Small intestine (tissue), 16 donors: Measurements from ENCODE around the gene CEND1. TPM values are rescaled to one million over a fixed set of nuclear protein-coding genes. Genes with fewer than 3 reads are reported as not detected.

Experiments
- DNase-seq, 2 donors: peaks; one replicate each; pipeline versions ENCODE4 v3.0.0 to v3.0.0-alpha.2; 2013
- FAIRE-seq: peaks from 2 replicates; lab custom pipeline; 2012; peaks lifted over from hg19 to GRCh38; lab: Jason Lieb, UNC
- H3K27ac ChIP-seq, 3 donors: one replicate each; pipeline ENCODE4 v1.5.1; 2013; ENCODE audit warnings: low read length in 2 of 3, mild to moderate bottlenecking in 2 of 3, control low read depth in 1 of 3, inconsistent platforms in 1 of 3, low read depth in 1 of 3, moderate library complexity in 1 of 3
- H3K27me3 ChIP-seq, 3 donors: one replicate each; pipeline ENCODE4 v1.6.1; 2013; ENCODE audit warnings: low read length in 3 of 3, inconsistent platforms in 1 of 3; ENCODE audit not compliant: control insufficient read depth in 3 of 3, insufficient read depth in 3 of 3
- H3K36me3 ChIP-seq, 3 donors: one replicate each; pipeline ENCODE4 v1.6.1; 2013; ENCODE audit warnings: low read length in 3 of 3, inconsistent platforms in 1 of 3, low read depth in 1 of 3, mild to moderate bottlenecking in 1 of 3, moderate library complexity in 1 of 3; ENCODE audit not compliant: control insufficient read depth in 3 of 3, insufficient read depth in 2 of 3
- H3K4me1 ChIP-seq, 3 donors: one replicate each; pipeline ENCODE4 v1.6.1; 2013; ENCODE audit warnings: low read length in 2 of 3, inconsistent platforms in 1 of 3, low read depth in 1 of 3, mild to moderate bottlenecking in 1 of 3, moderate library complexity in 1 of 3; ENCODE audit not compliant: control insufficient read depth in 3 of 3, insufficient read depth in 2 of 3
- H3K4me3 ChIP-seq, 3 donors: one replicate each; pipeline ENCODE4 v1.5.1; 2013; ENCODE audit warnings: low read length in 3 of 3, control low read depth in 1 of 3, inconsistent platforms in 1 of 3, low read depth in 1 of 3, mild to moderate bottlenecking in 1 of 3, moderate library complexity in 1 of 3
- H3K9me3 ChIP-seq, 2 donors: one replicate each; pipeline ENCODE4 v1.6.1; 2013; ENCODE audit warnings: low read depth in 1 of 2, low read length in 1 of 2; ENCODE audit not compliant: control insufficient read depth in 2 of 2, insufficient read depth in 1 of 2
- WGBS, 3 donors: extraction: QIAGEN DNeasy Blood & Tissue Kit; methylation state at CpG; one replicate each; pipeline ENCODE4 v1.1.7; 2013; 5-methylcytosine and 5-hydroxymethylcytosine counted together
- long read RNA-seq, 10 donors: transcript quantifications; one replicate each; lab custom pipeline, GENCODE V29; 2026
- polyA plus RNA-seq, 4 donors: library from polyadenylated mRNA; stranded (reverse) in 3 of 4; unstranded in 1 of 4; fragments of 200-250 nt in 3 of 4; fragments of 120-200 nt in 1 of 4; gene quantifications; one replicate each; pipeline versions ENCODE4 v1.2.1 to v1.2.3, GENCODE V29; 2013
- donor health status: healthy with polysubstance abuse.
- donor health status: control.
- donor health status: control.
- donor health status: Bipolar disorder and iron deficiency.
- donor health status: healthy.

CEND1 gene
- 1 to 10 TPM in 1 of 4 donors, under 1 TPM in 1, not detected in 2; 0.22 to 3.3 TPM for polyA plus RNA-seq
- long read RNA-seq, donor 1, partial matches to known transcripts, result 0 of 1 reads
- long read RNA-seq, donor 1, other reads (novel, unspliced or antisense), result 0 of 1 reads
- long read RNA-seq, donor 2, result 0 reads
- long read RNA-seq, donor 3, result 0 reads
- long read RNA-seq, donor 4, result 0 reads
- long read RNA-seq, donor 5, result 0 reads
- long read RNA-seq, donor 6, partial matches to known transcripts, result 0 of 1 reads
- long read RNA-seq, donor 6, other reads (novel, unspliced or antisense), result 0 of 1 reads
- long read RNA-seq, donor 7, result 0 reads
- long read RNA-seq, donor 8, result 0 reads
- long read RNA-seq, donor 9, partial matches to known transcripts, result 0 of 1 reads
- long read RNA-seq, donor 9, other reads (novel, unspliced or antisense), result 0 of 1 reads
- long read RNA-seq, donor 10, partial matches to known transcripts, result 0 of 2 reads
- long read RNA-seq, donor 10, other reads (novel, unspliced or antisense), result 0 of 2 reads

GRCh38 chr11:789943-790342 lies at the start of gene CEND1:
Gene CEND1, minus strand, starts transcription at chr11:790090. Its CDS starts 1,514 bp downstream, at chr11:788576.
- 3 to 5% (median 4%) methylated on average over 20 to 44 of the region's 44 CpGs for WGBS, 3 donors
- no peak within 1 kb of the TSS for H3K27ac ChIP-seq
- no peaks in the 10 kb centered on the region for H3K9me3 ChIP-seq
- peaks cover 0 to 49% (median 5%) of the 10 kb centered on the region in 3 donors for H3K36me3 ChIP-seq
- DNase-seq (peak in 1 of 2 donors; percentile 45), FAIRE-seq (no peak)
- H3K4me3 ChIP-seq, result no peak within 1 kb of the TSS
- peaks cover 0 to 32% (median 0%) of the 10 kb centered on the region in 3 donors for H3K27me3 ChIP-seq
- H3K4me1 ChIP-seq, result peaks cover 0 to 16% (median 0%) of the 10 kb centered on the region in 3 donors

GRCh38 chr11:839280-839623 lies 49.4 kb upstream of the CEND1 start:
- 88 to 96% (median 94%) methylated on average over 5 of the region's 5 CpGs for WGBS, 3 donors
- no peak for DNase-seq

DNA sequence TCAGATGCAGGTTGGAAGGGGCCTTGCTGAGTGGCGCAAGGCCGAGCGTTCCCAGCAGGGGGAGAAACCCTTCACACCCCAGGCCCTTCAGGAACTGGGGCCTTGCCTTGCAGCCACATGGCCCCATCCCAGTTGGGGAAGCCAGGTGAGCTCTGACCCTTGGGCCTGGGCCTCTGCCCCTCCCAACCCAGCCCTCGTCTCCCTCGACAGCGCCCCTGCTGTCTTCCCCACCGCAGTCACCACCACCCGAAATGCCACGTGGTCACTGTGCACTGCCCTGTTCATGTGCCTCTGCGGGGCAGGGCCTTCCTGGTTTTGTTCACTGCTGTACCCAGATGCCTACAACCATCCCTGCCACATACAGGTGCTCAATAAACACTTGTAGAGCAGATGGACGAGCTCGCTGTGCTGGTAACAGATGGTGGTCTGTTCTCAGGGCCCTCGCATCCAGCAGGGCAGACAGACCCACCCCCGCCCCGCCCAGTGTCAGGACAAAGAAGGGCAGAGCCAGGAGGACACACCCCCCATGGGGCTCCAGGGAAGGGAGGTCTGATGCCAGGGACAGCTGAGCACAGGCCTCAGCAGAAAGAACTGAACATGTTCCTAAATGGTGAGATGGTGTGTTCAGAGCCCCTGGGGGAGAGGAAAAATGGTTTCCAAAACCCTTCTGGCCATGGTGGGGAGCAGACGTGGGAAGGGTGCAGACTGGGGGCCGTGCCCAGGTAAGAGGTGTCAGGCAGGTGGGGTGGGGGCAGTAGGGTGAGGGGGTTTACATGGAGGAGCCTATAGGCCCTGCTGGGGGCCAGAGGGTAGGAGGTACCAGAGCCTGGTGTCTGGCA lies 48.8 kb upstream of the CEND1 start:
- Histone ChIP-seq H3K27me3 (peaks cover 0 to 6% (median 0%) of the 10 kb centered on the region in 3 donors), H3K27ac (peak overlapping the region; percentile 4 to 64 (median 32)), H3K36me3 (peaks cover 14 to 67% (median 15%) of the 10 kb centered on the region in 3 donors), H3K9me3 (no peaks in the 10 kb centered on the region), H3K4me1 (peaks cover 4 to 59% (median 13%) of the 10 kb centered on the region in 3 donors), H3K4me3 (no peak overlapping the region)
- FAIRE-seq, result no peak
- 25 to 45% (median 42%) methylated on average over 15 to 17 of the region's 17 CpGs for WGBS, 3 donors
- peak; percentile 67 to 81 for DNase-seq

More at GRCh38 chr11:839280-839623, 49.4 kb upstream of the CEND1 start:
- no peak overlapping the region for H3K4me3 ChIP-seq
- no peak for FAIRE-seq
- H3K27ac ChIP-seq, result peak overlapping the region in 1 of 3 donors; percentile 64
- H3K27me3 ChIP-seq, result peaks cover 0 to 12% (median 0%) of the 10 kb centered on the region in 3 donors
- H3K4me1 ChIP-seq, result peaks cover 4 to 65% (median 13%) of the 10 kb centered on the region in 3 donors
- peaks cover 14 to 67% (median 15%) of the 10 kb centered on the region in 3 donors for H3K36me3 ChIP-seq
- no peaks in the 10 kb centered on the region for H3K9me3 ChIP-seq

DNA sequence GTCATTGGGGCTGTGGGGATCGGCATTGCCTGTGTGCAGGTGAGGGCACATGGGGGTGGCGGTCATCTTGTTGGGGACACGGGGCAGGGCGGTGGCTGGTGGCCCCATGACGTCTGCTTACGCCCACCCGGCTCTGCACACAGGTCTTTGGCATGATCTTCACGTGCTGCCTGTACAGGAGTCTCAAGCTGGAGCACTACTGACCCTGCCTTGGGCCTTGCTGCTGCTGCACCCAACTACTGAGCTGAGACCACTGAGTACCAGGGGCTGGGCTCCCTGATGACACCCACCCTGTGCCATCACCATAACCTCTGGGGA lies 48.1 kb upstream of the CEND1 start:
- 72 to 93% (median 83%) methylated on average over 4 to 8 of the region's 8 CpGs for WGBS, 3 donors
- no peak for DNase-seq
- Histone ChIP-seq H3K36me3 (peaks cover 14 to 67% (median 15%) of the 10 kb centered on the region in 3 donors), H3K9me3 (no peaks in the 10 kb centered on the region), H3K4me3 (no peak overlapping the region), H3K27ac (no peak overlapping the region), H3K27me3 (no peaks in the 10 kb centered on the region), H3K4me1 (peaks cover 4 to 53% (median 13%) of the 10 kb centered on the region in 3 donors)
- FAIRE-seq, result no peak

GRCh38 chr11:837189-837989 lies 47.5 kb upstream of the CEND1 start:
- 84 to 90% (median 89%) methylated on average over 21 to 22 of the region's 22 CpGs for WGBS, 3 donors
- Histone ChIP-seq H3K27me3 (no peaks in the 10 kb centered on the region), H3K36me3 (peaks cover 14 to 67% (median 15%) of the 10 kb centered on the region in 3 donors), H3K4me3 (no peak overlapping the region), H3K9me3 (no peaks in the 10 kb centered on the region), H3K4me1 (peaks cover 4 to 54% (median 13%) of the 10 kb centered on the region in 3 donors), H3K27ac (peak overlapping the region in 1 of 3 donors; percentile 30)
- FAIRE-seq (no peak), DNase-seq (no peak)

DNA sequence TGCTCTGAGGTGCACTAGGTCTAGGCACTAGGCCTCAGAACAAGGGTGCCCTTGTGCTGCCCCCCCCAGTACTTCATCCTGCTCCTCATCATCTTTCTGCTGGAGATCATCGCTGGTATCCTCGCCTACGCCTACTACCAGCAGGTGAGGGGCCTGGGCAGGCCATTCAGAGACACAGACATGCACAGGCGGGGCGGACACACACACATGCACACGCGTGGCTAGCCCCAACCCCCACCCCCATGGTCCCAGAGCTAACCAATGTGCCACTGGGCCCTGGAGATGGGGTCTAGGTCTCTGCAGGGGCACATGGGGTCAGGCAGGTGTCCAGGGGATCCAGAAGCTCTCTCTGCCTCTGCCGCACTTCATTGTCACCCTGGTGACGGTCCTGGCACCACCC lies 46.8 kb upstream of the CEND1 start:
- peaks cover 14 to 67% (median 15%) of the 10 kb centered on the region in 3 donors for H3K36me3 ChIP-seq
- FAIRE-seq, result no peak
- WGBS, 3 donors, result 87 to 90% (median 90%) methylated on average over 9 of the region's 9 CpGs
- no peaks in the 10 kb centered on the region for H3K27me3 ChIP-seq
- no peak for DNase-seq
- peak overlapping the region in 1 of 3 donors; percentile 30 for H3K27ac ChIP-seq
- no peak overlapping the region for H3K4me3 ChIP-seq
- peaks cover 6 to 61% (median 13%) of the 10 kb centered on the region in 3 donors for H3K4me1 ChIP-seq
- H3K9me3 ChIP-seq, result no peaks in the 10 kb centered on the region

DNA sequence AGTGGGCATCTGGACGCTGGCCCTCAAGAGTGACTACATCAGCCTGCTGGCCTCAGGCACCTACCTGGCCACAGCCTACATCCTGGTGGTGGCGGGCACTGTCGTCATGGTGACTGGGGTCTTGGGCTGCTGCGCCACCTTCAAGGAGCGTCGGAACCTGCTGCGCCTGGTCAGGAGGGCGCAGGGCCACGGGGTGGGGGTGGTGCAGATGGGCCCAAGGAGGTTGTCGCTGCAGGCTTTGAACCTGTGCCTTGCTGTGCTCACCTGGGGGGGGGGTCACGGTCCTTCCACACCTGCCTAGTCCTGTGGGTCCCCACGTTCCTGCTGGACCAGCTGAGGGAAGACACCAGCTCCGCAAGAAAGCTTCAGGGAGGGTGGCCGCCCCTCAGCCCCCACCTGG lies 46.4 kb upstream of the CEND1 start:
- Histone ChIP-seq H3K27me3 (no peaks in the 10 kb centered on the region), H3K36me3 (peaks cover 14 to 67% (median 15%) of the 10 kb centered on the region in 3 donors), H3K4me3 (no peak overlapping the region), H3K4me1 (peaks cover 6 to 64% (median 11%) of the 10 kb centered on the region in 3 donors), H3K27ac (no peak overlapping the region), H3K9me3 (no peaks in the 10 kb centered on the region)
- no peak for DNase-seq
- no peak for FAIRE-seq
- 89 to 91% (median 90%) methylated on average over 11 to 14 of the region's 14 CpGs for WGBS, 3 donors
